Measurements from ENCODE around the gene ANXA4. TPM values are rescaled to one million over a fixed set of nuclear protein-coding genes. Genes with fewer than 3 reads are reported as not detected.
"Not testable (repeated sequence)": the region's sequence is repeated elsewhere in the genome, so short reads cannot be mapped to it uniquely, and the experiment has no call there.

ANXA4 gene
- total RNA-seq, 4 donors from 2014 or later = 33.3 to 125 (median 99.4) TPM

DNA sequence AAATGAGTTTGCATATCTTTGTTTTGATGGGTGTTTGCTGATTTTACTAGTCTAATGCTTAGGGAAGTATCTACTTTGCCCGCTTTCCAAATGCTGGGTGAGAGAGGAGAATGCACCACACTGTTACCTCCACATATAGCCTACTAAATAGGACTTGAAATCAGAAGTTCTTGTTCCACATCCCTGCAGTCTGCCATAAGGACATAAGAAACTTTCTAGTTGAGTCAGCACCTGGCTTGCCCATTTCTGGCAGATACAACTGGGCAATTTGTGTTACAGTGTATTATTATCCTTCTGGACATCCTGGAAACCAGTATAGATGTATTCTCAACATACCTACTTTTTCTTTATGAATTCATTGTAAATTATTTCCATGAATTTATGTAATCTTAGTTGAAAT is 29.5 kb downstream of the ANXA4 start:
- no peak for DNase-seq
- Histone ChIP-seq H3K4me3 (no peak overlapping the region), H3K9me3 (no peaks in the 10 kb centered on the region), H3K4me1 (peaks cover 13 to 81% (median 46%) of the 10 kb centered on the region in 4 donors), H3K27me3 (no peaks in the 10 kb centered on the region), H3K36me3 (no peaks in the 10 kb centered on the region), H3K27ac (peak overlapping the region in 3 of 4 donors; percentile 71 to 81 (median 80))
- in situ Hi-C loops (cut with MboI; ENCODE audit: low pct_ligation_motif_present in 1 of 4, low pct_unique_long_range_greater_than_20kb in 1 of 4, low sequenced_read_pairs in 3 of 4) (no loop called here), intact Hi-C loops (cut with DNase I; ENCODE audit: low total_unique reads) (no loop called here)
- WGBS, 2 donors (ENCODE audit: low coverage in 1 of 2) = 91 to 100% methylated on average over 1 of the region's 1 CpG
- no peak for TF ChIP-seq POLR2AphosphoS5 (IDR thresholded peaks at IDR 0.05)
- TF ChIP-seq EP300 (IDR thresholded peaks at IDR 0.05; ENCODE audit: low read depth) = no peak
- TF ChIP-seq POLR2A (IDR thresholded peaks at IDR 0.05) = no peak
- no peak for TF ChIP-seq CTCF (IDR thresholded peaks at IDR 0.05)

DNA sequence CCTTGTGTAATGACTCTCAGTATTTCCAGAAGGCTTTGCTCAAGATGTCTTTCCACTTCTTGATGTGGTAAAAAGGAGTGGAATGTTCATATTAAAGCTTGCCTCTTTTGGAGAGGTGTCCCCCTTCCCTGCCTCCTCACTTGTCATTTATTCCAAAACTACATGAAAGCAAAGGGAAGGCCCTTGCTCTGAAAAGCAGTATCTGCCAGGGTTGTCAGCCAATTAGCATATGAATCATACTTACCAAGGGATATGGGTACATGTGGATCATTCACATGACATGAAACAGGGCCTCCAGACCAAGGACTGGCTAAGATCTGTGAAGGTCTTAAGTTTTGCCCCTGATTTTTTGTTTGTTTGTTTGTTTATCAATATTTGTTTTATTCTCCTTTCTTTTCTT is 31.3 kb downstream of the ANXA4 start:
- in situ Hi-C loops (cut with MboI; ENCODE audit: low pct_ligation_motif_present in 1 of 4, low pct_unique_long_range_greater_than_20kb in 1 of 4, low sequenced_read_pairs in 3 of 4) = no loop called here
- H3K4me3 ChIP-seq = no peak overlapping the region

GRCh38 chr2:69774258-69774983 is 32.5 kb downstream of the ANXA4 start:
- H3K36me3 ChIP-seq; H3K4me3 ChIP-seq; H3K27ac ChIP-seq; intact Hi-C loops (cut with DNase I; ENCODE audit: low total_unique reads); H3K9me3 ChIP-seq; in situ Hi-C loops (cut with MboI; ENCODE audit: low pct_ligation_motif_present in 1 of 4, low pct_unique_long_range_greater_than_20kb in 1 of 4, low sequenced_read_pairs in 3 of 4); DNase-seq; H3K27me3 ChIP-seq: not testable (repeated sequence)
- WGBS, 2 donors (ENCODE audit: low coverage in 1 of 2) = 92 to 95% methylated on average over 9 to 13 of the region's 13 CpGs
- peaks cover 9 to 70% (median 37%) of the 10 kb centered on the region in 4 donors for H3K4me1 ChIP-seq

More for the DNA sequence above, 31.3 kb downstream of the ANXA4 start:
- no peak for DNase-seq
- Histone ChIP-seq H3K4me1 (peaks cover 9 to 69% (median 38%) of the 10 kb centered on the region in 4 donors), H3K27ac (peak overlapping the region in 2 of 4 donors; percentile 9 to 27), H3K36me3 (no peaks in the 10 kb centered on the region), H3K27me3 (no peaks in the 10 kb centered on the region), H3K9me3 (no peaks in the 10 kb centered on the region)
- intact Hi-C loops (cut with DNase I; ENCODE audit: low total_unique reads) = no loop called here
- TF ChIP-seq CTCF (IDR thresholded peaks at IDR 0.05) (no peak), EP300 (IDR thresholded peaks at IDR 0.05; ENCODE audit: low read depth) (no peak), POLR2AphosphoS5 (IDR thresholded peaks at IDR 0.05) (peak in 1 of 3 donors; percentile 30)

DNA sequence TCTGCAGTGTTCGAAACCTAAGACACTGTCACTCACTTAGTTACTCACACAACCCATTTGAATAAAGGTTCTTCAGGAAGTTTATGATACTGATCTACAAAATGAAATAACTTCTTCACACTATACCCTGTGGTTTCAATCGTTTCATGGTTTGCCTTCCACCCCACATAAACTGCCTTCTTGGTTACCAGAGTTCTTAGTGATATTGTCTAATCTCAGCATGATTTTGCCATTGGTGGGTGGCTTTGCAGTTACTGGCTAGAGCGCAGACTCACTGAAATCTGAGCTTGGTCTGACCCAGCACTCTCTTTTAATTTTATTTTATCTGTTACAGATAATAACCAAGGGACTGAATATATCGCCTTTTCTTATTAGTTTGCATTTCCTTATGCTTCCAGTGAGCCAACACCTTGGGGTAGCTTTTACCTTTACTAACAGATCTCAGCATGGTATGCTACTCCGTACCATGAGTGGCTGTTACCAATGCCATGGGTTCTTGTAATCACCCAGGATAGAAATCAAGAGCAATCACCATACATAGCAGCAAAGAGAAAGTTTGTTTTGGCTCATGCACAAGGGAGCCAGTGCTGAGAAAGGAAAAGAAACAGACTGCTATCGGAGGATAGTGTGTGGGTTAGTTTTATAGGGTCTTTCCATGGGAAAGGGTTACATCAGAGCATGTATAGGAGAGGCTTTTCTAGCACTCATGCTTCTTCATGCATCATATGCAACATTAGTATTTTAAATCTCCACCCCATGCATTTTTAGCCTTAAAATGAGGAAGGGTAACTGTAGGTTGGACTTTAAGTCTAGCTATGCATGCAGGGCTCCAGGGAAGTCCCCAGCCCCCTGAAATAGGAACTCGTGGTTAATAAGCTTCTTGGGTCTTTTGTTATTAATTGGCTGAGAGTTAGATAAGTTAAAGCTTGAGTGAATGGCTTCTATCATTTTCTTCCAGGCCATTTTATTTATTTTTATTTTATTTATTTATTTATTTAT is 33.3 kb downstream of the ANXA4 start:
- in situ Hi-C loops (cut with MboI; ENCODE audit: low pct_ligation_motif_present in 1 of 4, low pct_unique_long_range_greater_than_20kb in 1 of 4, low sequenced_read_pairs in 3 of 4) = no loop called here
- DNase-seq = no peak
- 54 to 80% methylated on average over 4 to 7 of the region's 7 CpGs for WGBS, 2 donors (ENCODE audit: low coverage in 1 of 2)
- no peak for TF ChIP-seq CTCF (IDR thresholded peaks at IDR 0.05)
- TF ChIP-seq POLR2A (IDR thresholded peaks at IDR 0.05) = no peak
- no peak for TF ChIP-seq POLR2AphosphoS5 (IDR thresholded peaks at IDR 0.05)
- no peak for TF ChIP-seq EP300 (IDR thresholded peaks at IDR 0.05; ENCODE audit: low read depth)
- peaks cover 4 to 70% (median 37%) of the 10 kb centered on the region in 4 donors for H3K4me1 ChIP-seq
- peak overlapping the region in 3 of 4 donors; percentile 1 to 10 (median 4) for H3K27ac ChIP-seq
- H3K4me3 ChIP-seq = no peak overlapping the region
- H3K9me3 ChIP-seq = no peaks in the 10 kb centered on the region
- no peaks in the 10 kb centered on the region for H3K27me3 ChIP-seq
- no peaks in the 10 kb centered on the region for H3K36me3 ChIP-seq
- intact Hi-C loops (cut with DNase I; ENCODE audit: low total_unique reads) = no loop called here
